Type B pancreatic cell (in vitro differentiated cells): Measurements from ENCODE around the gene TSSK2. TPM values are rescaled to one million over a fixed set of nuclear protein-coding genes. Genes with fewer than 3 reads are reported as not detected.

Experiments
- DNase-seq: peaks from one replicate; pipeline ENCODE4 v3.0.0; 2021; ENCODE audit warnings: mixed read lengths; ENCODE audit not compliant: unreplicated experiment; ENCODE audit errors: extremely low spot score
- H3K27ac Mint-ChIP-seq: 2 replicates; pipeline ENCODE4 v1.8.0; 2021; ENCODE audit warnings: mild to moderate bottlenecking, mixed read lengths
- H3K27me3 Mint-ChIP-seq: 2 replicates; pipeline ENCODE4 v1.8.0; 2021; ENCODE audit warnings: mixed read lengths
- H3K36me3 Mint-ChIP-seq: 2 replicates; pipeline ENCODE4 v1.8.0; 2021; ENCODE audit warnings: mixed read lengths
- H3K4me1 Mint-ChIP-seq: one replicate; pipeline ENCODE4 v1.8.0; 2021; ENCODE audit warnings: mixed read lengths; ENCODE audit not compliant: unreplicated experiment
- H3K4me3 Mint-ChIP-seq: 2 replicates; pipeline ENCODE4 v1.8.0; 2021; ENCODE audit warnings: mild to moderate bottlenecking, mixed read lengths
- H3K9me3 Mint-ChIP-seq: 2 replicates; pipeline ENCODE4 v1.8.0; 2021; ENCODE audit warnings: mixed read lengths
- total RNA-seq: library from RNA; stranded (reverse); gene quantifications from 2 replicates; pipeline ENCODE4 v1.2.1, GENCODE V29; 2021; ENCODE audit warnings: low replicate concordance
- TF ChIP-seq, protein P1 (sequence below): fragments of 200-600 bp; sonication (generic); conservative IDR thresholded peaks from 2 replicates; pipeline ENCODE4 v1.5.0; 2021; ENCODE audit warnings: antibody characterized with exemption, mild to moderate bottlenecking

The TSSK2 gene
- total RNA-seq, 1 donor from 2014 or later = not detected

GRCh38 chr22:19178657-19179496 lies 47.8 kb downstream of the TSSK2 start, which contains the start of gene SLC25A1:
Gene SLC25A1 (minus strand): TSS chr22:19178736. CDS start chr22:19178673, 63 bp downstream.
- TF ChIP-seq, protein P1, sequence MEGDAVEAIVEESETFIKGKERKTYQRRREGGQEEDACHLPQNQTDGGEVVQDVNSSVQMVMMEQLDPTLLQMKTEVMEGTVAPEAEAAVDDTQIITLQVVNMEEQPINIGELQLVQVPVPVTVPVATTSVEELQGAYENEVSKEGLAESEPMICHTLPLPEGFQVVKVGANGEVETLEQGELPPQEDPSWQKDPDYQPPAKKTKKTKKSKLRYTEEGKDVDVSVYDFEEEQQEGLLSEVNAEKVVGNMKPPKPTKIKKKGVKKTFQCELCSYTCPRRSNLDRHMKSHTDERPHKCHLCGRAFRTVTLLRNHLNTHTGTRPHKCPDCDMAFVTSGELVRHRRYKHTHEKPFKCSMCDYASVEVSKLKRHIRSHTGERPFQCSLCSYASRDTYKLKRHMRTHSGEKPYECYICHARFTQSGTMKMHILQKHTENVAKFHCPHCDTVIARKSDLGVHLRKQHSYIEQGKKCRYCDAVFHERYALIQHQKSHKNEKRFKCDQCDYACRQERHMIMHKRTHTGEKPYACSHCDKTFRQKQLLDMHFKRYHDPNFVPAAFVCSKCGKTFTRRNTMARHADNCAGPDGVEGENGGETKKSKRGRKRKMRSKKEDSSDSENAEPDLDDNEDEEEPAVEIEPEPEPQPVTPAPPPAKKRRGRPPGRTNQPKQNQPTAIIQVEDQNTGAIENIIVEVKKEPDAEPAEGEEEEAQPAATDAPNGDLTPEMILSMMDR = no peak
- H3K4me3 Mint-ChIP-seq = peak within 1 kb of the TSS; percentile 90
- DNase-seq = peak; percentile 94
- H3K27ac Mint-ChIP-seq = peak within 1 kb of the TSS; percentile 96
- H3K27me3 Mint-ChIP-seq = no peaks in the 10 kb centered on the region
- no peaks in the 10 kb centered on the region for H3K36me3 Mint-ChIP-seq
- no peaks in the 10 kb centered on the region for H3K9me3 Mint-ChIP-seq
- H3K4me1 Mint-ChIP-seq = peaks cover 12% of the 10 kb centered on the region

GRCh38 chr22:19179497-19180048 lies 48.5 kb downstream of the TSSK2 start:
- Mint-ChIP-seq H3K4me1 (peaks cover 13% of the 10 kb centered on the region), H3K27ac (peak overlapping the region; percentile 96)
- no peak for DNase-seq

GRCh38 chr22:19180234-19180633 lies 49.1 kb downstream of the TSSK2 start:
- DNase-seq = no peak
- Mint-ChIP-seq H3K9me3 (no peaks in the 10 kb centered on the region), H3K27me3 (no peaks in the 10 kb centered on the region), H3K4me3 (no peak overlapping the region), H3K36me3 (no peaks in the 10 kb centered on the region), H3K27ac (no peak overlapping the region), H3K4me1 (peaks cover 18% of the 10 kb centered on the region)
- TF ChIP-seq, protein P1 = no peak

More at GRCh38 chr22:19179497-19180048, 48.5 kb downstream of the TSSK2 start:
- TF ChIP-seq, protein P1 = peak; percentile 85
- peak overlapping the region; percentile 90 for H3K4me3 Mint-ChIP-seq
- H3K27me3 Mint-ChIP-seq = no peaks in the 10 kb centered on the region
- H3K36me3 Mint-ChIP-seq = no peaks in the 10 kb centered on the region
- H3K9me3 Mint-ChIP-seq = no peaks in the 10 kb centered on the region

- H3K4me1 Mint-ChIP-seq = peaks cover 16% of the 10 kb centered on the region
- H3K36me3 Mint-ChIP-seq = no peaks in the 10 kb centered on the region
- H3K4me3 Mint-ChIP-seq = no peak overlapping the region
- H3K27me3 Mint-ChIP-seq = no peaks in the 10 kb centered on the region
- TF ChIP-seq, protein P1 = no peak
- no peaks in the 10 kb centered on the region for H3K9me3 Mint-ChIP-seq
- no peak for DNase-seq
- peak overlapping the region; percentile 4 for H3K27ac Mint-ChIP-seq
Measured at GRCh38 chr22:19180740-19181410, 49.8 kb downstream of the TSSK2 start.

- H3K27me3 Mint-ChIP-seq = no peaks in the 10 kb centered on the region
- H3K36me3 Mint-ChIP-seq = no peaks in the 10 kb centered on the region
- H3K4me3 Mint-ChIP-seq = peak overlapping the region; percentile 10
- DNase-seq = no peak
- H3K9me3 Mint-ChIP-seq = no peaks in the 10 kb centered on the region
- peaks cover 13% of the 10 kb centered on the region for H3K4me1 Mint-ChIP-seq
- TF ChIP-seq, protein P1 = no peak
- H3K27ac Mint-ChIP-seq = no peak overlapping the region
Measured at GRCh38 chr22:19181786-19182471, 50.8 kb downstream of the TSSK2 start.
